ENCODE data around the gene HEXD.

- no peak for TF ChIP-seq POLR2AphosphoS5 (IDR thresholded peaks at IDR 0.05)
- no peak for TF ChIP-seq CTCF (IDR thresholded peaks at IDR 0.05)
- no peak for TF ChIP-seq POLR2A (IDR thresholded peaks at IDR 0.05)
These were observed 6.6 kb upstream of the HEXD start for GRCh38 chr17:82411396-82412053.
